Thoracic aorta (tissue), 2 donors: ENCODE measurements around the gene GLIPR2. TPM values are rescaled to one million over a fixed set of nuclear protein-coding genes. Genes with fewer than 3 reads are reported as not detected.
"Not testable (repeated sequence)": the region's sequence is repeated elsewhere in the genome, so short reads cannot be mapped to it uniquely, and the experiment has no call there.

Source experiments
- ATAC-seq: fragments of 150-250 bp; one replicate; pipeline ENCODE4 v1.8.0; 2017; ENCODE audit warnings: low read depth; ENCODE audit not compliant: insufficient number of reproducible peaks, low FRiP score
- DNase-seq: peaks from one replicate; pipeline ENCODE4 v3.0.0-alpha.2; 2020; ENCODE audit warnings: low spot score
- H3K27ac ChIP-seq, 2 donors: fragments of 200-600 bp; sonication (generic); 1 replicate in 1 of 2; 2 replicates in 1 of 2; pipeline ENCODE4 v1.5.1; 2016; ENCODE audit warnings: mild to moderate bottlenecking in 2 of 2, moderate library complexity in 2 of 2
- H3K27me3 ChIP-seq: fragments of 200-600 bp; sonication (generic); replicated peaks from 2 replicates; pipeline ENCODE4 v1.6.0; 2016; ENCODE audit warnings: mild to moderate bottlenecking; ENCODE audit not compliant: insufficient read depth
- H3K36me3 ChIP-seq: fragments of 200-600 bp; sonication (generic); one replicate; pipeline ENCODE4 v1.5.1; 2016
- H3K4me1 ChIP-seq, 2 donors: fragments of 200-600 bp; sonication (generic); 1 replicate in 1 of 2; 2 replicates in 1 of 2; pipeline versions ENCODE4 v1.5.1 to v1.6.0; 2016; ENCODE audit warnings: low read depth in 2 of 2, mild to moderate bottlenecking in 1 of 2; ENCODE audit not compliant: control insufficient read depth in 1 of 2
- H3K4me3 ChIP-seq: fragments of 200-600 bp; sonication (generic); 2 replicates; pipeline ENCODE4 v1.5.1; 2016; ENCODE audit warnings: mild to moderate bottlenecking
- H3K9me3 ChIP-seq: fragments of 200-600 bp; sonication (generic); 2 replicates; pipeline ENCODE4 v1.5.1; 2016
- CTCF ChIP-seq: fragments of 200-600 bp; sonication (generic); IDR thresholded peaks from one replicate; pipeline ENCODE4 v1.5.1; 2019; ENCODE audit warnings: antibody characterized with exemption
- total RNA-seq, 2 donors: library from RNA; depleted of rRNA; stranded (reverse); fragments of >200 nt; gene quantifications; one replicate each; pipeline versions ENCODE4 v1.1.0 to v1.2.3, GENCODE V29; 2016

GLIPR2 gene
- total RNA-seq, 2 donors from 2014 or later, result 47.0 to 52.1 TPM

GRCh38 chr9:36128349-36128748, 8.2 kb upstream of the GLIPR2 start:
- no peak overlapping the region for H3K27ac ChIP-seq
- no peaks in the 10 kb centered on the region for H3K27me3 ChIP-seq
- DNase-seq (no peak), ATAC-seq (no peak)
- no peak overlapping the region for H3K4me3 ChIP-seq
- H3K36me3 ChIP-seq, result no peaks in the 10 kb centered on the region
- TF ChIP-seq CTCF, result no peak
- H3K9me3 ChIP-seq, result no peaks in the 10 kb centered on the region
- no peaks in the 10 kb centered on the region for H3K4me1 ChIP-seq

DNA sequence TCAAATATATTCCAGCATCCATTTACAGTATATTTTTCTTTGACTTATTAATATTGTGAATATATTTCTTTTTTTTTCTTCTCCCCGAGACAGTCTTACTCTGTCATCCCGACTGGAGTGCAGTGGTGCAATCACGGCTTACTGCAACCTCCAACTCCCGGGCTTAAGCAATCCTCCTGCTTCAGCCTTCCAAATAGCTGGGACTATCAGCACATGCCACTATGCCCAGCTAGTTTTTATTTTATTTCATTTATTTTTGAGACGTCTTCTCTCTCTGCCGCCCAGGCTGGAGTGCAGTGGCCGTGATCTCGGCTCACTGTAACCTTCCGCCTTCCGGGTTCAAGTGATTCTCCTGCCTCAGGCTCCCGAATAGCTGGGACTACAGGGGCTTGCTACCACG, 7.4 kb upstream of the GLIPR2 start:
- H3K36me3 ChIP-seq, result no peaks in the 10 kb centered on the region
- no peak for TF ChIP-seq CTCF
- no peak for DNase-seq
- H3K4me1 ChIP-seq, result no peaks in the 10 kb centered on the region
- no peak overlapping the region for H3K27ac ChIP-seq
- H3K27me3 ChIP-seq, result no peaks in the 10 kb centered on the region
- no peak for ATAC-seq
- H3K4me3 ChIP-seq, result no peak overlapping the region
- no peaks in the 10 kb centered on the region for H3K9me3 ChIP-seq

GRCh38 chr9:36131666-36132065, 4.9 kb upstream of the GLIPR2 start:
- H3K9me3 ChIP-seq, H3K4me3 ChIP-seq, H3K27me3 ChIP-seq, DNase-seq, ATAC-seq, H3K36me3 ChIP-seq, H3K4me1 ChIP-seq: not testable (repeated sequence)
- H3K27ac ChIP-seq, result peak overlapping the region in 1 of 2 donors; percentile 1

DNA sequence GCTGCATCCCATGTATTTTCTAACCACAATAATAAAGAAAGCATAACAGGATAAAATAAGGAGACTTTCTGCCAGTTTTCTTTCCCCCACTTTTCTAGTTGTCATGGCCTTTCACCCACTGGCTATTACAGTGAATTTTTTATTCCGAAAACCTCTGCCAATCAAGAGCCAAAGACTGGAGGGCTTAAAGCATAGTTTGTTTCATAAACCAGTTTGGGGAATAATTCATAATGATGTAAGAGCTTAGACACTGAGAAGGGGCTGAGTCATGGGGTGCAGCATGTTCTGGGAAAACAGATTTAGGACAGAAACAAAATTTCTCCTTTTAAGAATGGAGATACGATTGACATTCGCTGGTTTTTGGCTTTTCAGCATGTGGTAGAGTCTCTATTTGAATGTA, 4.4 kb upstream of the GLIPR2 start:
- H3K27ac ChIP-seq, result peak overlapping the region in 1 of 2 donors; percentile 1
- no peaks in the 10 kb centered on the region for H3K27me3 ChIP-seq
- no peaks in the 10 kb centered on the region for H3K9me3 ChIP-seq
- TF ChIP-seq CTCF, result no peak
- ATAC-seq, result peak; percentile 9
- peaks cover 2 to 7% of the 10 kb centered on the region in 2 donors for H3K4me1 ChIP-seq
- no peaks in the 10 kb centered on the region for H3K36me3 ChIP-seq
- DNase-seq, result no peak
- H3K4me3 ChIP-seq, result no peak overlapping the region

GRCh38 chr9:36134761-36135505, 1.6 kb upstream of the GLIPR2 start:
- H3K36me3 ChIP-seq, result no peaks in the 10 kb centered on the region
- no peak for DNase-seq

More at GRCh38 chr9:36134761-36135505, 1.6 kb upstream of the GLIPR2 start:
- no peaks in the 10 kb centered on the region for H3K27me3 ChIP-seq
- H3K27ac ChIP-seq, result no peak overlapping the region
- no peak for TF ChIP-seq CTCF
- peaks cover 7 to 34% of the 10 kb centered on the region in 2 donors for H3K4me1 ChIP-seq
- no peak for ATAC-seq
- no peak overlapping the region for H3K4me3 ChIP-seq
- H3K9me3 ChIP-seq, result no peaks in the 10 kb centered on the region
